HG03097 (cell line): ENCODE measurements around the gene EIF1AD.
"Not testable (repeated sequence)": the region's sequence is repeated elsewhere in the genome, so short reads cannot be mapped to it uniquely, and the experiment has no call there.

ENCODE experiments used
- ATAC-seq: cut with Tn5 transposase; IDR thresholded peaks from one replicate; pipeline ENCODE4 v1.9.1; 2021; ENCODE audit not compliant: unreplicated experiment, low FRiP score

The EIF1AD gene

DNA sequence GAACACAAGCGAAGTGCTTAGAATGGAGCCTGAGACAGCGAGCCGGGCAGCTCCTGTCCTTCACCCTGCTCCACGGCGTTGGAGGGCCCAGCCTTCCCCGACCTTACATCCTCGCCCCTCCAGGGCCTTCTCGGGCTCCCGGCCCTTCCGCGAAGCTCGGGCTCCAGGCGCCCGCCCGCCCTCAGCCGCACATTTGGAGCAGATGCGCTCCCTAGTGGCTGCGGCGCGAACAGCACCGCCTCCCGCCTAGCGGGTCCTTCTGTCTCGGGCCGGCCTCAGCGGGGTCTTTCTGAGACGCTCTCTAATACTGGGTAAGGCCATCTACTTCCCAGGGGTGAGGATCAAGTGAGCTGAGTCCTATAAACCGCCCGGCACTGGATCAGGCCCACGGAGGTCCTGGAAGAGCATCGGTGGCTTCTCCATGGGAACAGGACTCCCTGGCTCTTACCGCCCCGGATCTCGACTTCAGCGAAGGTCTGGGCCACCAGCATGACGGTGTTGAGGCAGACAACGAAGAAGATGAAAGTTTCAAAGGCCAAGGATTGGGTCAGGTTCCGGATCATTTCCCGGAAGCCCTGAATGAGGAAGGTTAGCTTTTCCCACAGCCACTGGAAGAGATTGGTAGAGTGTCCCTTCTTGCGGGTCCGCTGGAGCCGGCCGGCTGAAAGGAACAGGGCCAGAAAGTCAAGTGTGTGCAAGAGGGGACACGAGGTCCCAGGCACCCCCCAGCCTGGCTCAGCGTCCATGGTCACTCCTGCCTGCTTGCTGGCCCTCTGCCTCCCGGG is 20.6 kb upstream of the EIF1AD start:
- ATAC-seq, result no peak

DNA sequence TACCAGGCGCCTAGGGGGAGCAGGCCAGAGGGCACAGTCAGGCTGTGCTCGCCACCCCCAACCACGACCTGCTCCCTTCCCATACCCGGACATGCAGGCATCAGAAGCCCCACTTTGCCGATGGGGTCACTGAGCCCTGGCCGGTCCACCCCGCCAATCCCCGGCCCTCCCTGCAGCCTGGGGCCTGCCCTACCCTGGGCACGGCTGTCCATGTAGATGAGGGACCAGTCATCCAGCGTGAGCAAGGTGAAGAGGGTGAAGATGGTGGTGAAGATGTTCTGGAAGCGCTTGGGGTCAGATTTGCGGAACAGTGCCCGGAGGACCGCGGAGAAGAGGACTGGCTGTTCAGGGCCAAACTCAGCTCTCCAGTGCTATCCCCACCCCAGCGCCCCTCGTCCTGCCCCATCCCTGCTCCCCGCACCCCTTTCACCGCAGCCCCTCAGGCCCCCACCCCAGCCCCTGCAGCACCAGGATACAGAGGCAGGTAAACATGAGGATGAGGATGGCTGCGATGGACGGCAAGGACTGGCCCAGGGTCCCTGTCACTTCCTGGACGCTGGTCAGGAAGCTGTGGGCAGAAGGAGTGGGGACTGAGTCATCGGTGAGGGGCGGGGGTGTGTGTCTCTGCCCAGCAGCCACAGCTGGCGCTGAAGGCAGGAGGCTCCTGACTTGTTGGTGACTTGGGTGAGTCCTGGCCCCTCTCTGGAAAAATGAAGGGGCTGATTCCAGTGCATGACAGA is 18.8 kb upstream of the EIF1AD start:
- no peak for ATAC-seq

DNA sequence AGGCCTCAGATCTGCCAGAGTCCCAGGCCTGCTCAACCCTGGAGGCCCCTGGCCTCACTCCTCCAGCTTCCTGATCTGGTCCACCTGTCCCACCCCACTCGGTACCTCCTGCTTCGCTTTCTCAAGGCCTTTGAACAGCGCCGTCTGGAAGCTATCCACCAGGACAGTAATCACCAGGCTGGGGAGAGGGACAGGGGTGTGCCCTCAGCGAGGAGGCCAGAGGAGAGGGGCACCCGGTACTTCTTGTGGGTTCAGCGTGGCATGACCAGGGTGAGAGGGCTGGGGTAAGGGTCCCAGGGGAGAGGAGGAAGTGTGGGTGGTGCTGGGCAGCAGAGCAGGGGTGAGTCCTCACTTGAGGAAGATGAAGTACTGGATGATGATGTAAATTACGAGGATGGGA is 18.3 kb upstream of the EIF1AD start:
- ATAC-seq, result no peak

DNA sequence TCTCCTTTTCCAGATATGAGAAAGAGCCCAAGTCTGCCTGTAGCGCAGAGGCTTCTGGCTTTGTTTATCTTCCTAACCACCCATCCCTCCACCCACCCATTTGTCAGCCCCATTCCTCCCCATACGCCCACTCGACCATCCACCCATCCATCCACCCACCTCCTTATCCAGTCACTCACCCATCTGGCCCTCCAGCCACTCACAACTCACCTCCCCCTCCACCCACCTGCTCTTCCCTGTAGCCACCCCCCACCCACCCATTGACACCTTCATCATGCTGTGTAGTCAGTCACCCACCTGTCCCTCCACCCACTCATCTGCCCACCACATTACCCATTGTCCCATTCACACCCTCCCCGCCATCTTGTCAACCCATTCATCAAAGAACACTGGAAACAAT is 15.4 kb upstream of the EIF1AD start:
- no peak for ATAC-seq

DNA sequence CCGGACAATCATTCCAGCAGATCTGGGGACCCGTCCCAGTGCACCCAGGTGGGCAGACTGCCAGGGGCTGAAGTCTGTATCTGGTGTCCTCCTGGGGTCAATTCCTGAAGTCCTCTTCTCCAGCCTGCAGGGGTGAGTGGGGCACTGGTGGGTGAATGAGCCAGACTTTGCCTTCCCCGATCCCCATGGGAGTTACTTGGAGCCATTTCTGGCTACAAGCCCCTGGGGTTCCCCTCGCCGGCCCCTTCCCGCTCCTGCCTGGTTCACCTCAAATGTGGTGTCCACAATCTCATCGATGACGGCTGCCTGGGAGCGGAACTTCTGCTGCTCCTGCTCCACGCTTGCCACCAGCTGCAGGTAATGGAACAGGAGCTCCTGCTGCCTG is 14.8 kb upstream of the EIF1AD start:
- ATAC-seq, result no peak

DNA sequence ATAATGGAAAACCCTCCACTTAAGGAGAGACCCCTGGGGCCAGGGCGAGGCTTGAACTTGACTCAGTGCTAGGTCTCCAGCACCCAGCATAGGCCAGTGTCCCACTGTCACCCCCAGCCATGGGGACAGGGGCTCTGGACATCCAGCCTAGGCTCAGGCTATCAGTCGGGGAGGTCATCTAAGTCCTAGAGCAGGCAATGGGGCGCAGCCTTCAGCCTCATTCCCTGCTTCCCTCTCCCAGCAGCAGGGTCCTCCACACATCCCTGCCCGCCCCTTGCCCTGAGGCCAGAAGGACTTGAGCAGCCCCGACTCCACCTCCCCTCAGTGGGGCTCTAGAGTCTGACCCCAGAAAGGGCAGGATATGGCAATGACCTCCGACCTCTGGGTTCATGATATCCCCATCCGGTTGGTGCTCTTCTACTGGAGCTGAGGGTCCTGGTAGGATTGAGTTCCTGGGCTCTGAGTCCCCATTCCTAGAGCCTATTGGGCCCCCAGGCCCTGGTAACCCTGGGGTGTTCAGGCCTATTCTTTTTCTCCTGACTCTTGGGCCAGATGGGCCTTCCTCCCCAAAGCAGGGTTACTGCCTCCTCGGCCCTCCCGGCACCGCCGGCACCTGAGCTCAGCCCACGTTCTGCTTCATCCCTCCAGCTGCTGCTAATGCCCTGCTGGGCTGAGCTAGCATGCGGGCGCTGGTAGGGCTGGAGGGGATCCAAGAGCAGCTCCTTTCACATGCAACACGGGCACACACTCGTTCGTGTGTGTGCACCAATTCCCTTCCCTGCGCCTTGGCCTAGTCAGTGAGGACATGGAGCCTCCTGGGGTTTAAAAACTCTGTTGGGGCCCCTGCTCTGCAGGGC is 14.2 kb upstream of the EIF1AD start:
- no peak for ATAC-seq

DNA sequence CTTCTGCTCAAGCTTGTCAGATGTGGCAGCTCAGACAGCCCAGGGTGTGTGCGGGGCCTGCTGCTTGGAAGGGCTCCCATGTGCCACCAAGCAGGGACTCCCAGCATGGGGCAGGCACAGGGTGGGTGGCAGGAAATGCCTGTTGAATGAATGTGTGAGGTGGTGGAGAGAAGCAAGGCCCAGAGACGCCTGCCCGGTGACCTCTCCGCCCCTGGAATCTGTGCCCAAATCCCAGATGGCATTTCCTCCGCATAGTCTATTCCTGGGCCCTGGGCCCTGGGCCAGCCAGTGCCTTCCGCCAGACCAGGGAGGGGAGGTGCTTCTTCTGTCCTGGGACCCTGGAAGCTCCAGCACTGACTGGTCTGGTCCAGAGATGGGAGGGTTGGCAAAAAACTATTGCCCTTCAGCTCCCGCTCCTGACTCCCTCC is 13.5 kb upstream of the EIF1AD start:
- no peak for ATAC-seq

DNA sequence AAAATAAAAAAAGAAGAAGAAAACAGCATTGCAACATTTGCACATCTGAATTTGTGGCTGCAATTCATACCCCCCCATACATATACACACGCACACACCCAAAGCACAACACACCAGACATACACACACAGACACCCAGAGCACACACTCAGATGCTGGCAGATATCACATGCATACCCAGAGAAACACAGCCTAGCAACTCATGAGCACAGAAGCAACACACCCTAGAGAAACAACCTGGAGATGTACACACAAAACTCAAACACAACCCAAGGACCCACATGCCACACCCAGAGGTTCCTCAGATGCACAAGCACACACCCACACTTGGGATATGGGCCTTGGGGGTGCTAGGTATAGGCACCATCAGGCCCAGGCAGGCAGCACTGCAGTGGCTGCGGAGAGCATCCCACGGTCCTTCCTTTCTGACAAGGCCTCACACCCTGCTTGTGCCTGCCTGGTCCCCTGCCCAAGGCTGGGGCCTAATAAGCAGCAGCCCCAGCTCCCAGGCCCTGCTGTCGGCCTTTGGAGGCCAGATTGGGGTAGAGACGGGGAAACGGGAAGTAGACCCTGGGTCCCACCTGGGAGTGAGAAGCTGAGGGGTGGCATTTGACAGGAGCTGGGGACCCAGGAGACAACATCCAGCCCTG is 13.0 kb upstream of the EIF1AD start:
- ATAC-seq, result no peak

DNA sequence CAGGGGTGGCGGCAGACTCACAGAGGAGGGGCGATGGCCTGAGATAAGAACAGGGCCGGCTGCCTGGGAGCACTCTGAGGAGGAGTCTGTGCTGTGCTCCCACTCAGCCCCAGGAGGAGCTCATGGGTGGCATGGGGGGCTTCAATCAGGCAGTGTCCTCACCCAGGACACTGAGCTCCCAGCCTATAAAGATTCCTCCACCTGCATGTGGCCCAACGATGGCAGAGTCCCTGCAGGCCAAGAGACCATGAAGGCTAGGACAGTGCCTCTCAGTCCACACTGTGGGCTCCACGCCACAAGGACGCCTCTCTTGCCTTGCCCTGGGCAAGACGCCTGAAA is 11.8 kb upstream of the EIF1AD start:
- ATAC-seq, result no peak

DNA sequence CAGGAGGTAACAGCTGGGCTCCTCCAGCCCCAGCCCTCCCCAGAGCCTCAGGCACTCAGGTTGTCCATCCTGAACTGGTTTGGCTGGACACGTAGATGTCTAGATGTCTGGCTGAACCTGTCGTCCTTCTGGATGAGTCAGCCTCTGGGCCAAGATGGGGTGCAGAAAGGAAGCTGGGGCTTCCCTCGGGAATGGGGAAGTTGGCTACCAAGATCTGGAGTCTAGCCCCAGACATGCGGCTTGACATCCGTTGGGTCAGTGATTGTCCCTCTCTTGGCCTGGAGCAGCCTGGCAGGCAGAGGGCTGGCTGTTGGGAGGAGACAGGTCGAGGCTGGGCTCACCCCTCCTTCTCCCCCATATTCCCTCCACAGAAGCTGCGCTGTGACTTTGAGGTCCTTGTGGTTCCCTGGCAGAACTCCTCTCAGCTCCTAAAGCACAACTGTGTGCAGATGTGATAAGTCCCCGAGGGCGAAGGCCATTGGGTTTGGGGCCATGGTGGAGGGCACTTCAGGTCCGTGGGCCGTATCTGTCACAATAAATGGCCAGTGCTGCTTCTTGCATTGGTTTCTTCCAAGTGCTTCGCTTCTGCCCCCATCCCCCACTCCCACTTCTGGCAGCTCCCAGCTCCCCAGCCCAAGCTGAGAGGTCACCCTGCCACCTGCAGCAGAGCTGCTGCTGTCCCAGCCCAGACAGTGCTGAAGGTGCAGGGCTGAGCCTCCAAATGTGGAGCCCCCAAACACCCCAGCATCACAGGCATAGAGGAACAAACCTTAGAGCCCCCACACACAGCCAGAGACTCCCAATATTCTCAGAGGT is 11.2 kb upstream of the EIF1AD start:
- no peak for ATAC-seq

DNA sequence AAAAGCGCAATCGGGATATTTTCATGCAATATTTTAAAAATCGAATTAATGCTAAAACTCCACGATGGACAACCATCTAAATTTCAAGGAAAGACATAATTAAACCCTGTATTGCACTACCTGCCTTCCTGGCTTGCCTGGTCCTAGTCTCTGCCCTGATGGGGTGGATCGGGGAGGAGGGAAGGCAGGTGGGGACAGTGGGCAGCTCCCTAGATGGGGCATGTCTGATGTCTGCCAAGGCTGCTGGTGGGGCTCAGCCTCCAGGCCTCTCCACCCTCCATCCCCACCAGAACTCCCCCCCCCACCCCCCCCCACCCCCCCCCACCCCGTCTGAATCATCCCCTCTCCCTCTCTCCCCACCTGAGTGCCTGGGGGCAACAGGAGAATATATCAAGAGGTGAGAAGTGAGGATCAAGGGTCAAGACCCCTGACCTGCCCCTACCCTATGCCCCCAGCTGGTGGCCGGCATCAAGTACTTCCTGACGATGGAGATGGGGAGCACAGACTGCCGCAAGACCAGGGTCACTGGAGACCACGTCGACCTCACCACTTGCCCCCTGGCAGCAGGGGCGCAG is 10.5 kb upstream of the EIF1AD start:
- no peak for ATAC-seq

DNA sequence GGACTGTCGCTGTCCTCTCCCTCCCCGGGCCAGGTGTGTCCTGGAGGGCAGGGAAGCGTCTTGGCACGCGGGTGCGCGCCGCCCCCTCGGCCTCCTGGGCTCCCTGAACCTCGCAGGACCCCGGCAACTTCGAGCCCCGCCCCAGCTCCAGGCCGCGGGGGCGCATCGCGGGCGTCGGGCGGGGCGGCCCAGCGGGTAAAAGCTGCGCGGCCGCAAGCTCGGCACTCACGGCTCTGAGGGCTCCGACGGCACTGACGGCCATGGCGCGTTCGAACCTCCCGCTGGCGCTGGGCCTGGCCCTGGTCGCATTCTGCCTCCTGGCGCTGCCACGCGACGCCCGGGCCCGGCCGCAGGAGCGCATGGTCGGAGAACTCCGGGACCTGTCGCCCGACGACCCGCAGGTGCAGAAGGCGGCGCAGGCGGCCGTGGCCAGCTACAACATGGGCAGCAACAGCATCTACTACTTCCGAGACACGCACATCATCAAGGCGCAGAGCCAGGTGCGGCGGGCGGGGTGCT is 9.9 kb upstream of the EIF1AD start, which contains the start of gene CST6:
TSS of gene CST6 (plus strand) at position 224 of the 519 bp plus-strand sequence. CDS start at position 261, 37 bp downstream.
- ATAC-seq, result no peak

DNA sequence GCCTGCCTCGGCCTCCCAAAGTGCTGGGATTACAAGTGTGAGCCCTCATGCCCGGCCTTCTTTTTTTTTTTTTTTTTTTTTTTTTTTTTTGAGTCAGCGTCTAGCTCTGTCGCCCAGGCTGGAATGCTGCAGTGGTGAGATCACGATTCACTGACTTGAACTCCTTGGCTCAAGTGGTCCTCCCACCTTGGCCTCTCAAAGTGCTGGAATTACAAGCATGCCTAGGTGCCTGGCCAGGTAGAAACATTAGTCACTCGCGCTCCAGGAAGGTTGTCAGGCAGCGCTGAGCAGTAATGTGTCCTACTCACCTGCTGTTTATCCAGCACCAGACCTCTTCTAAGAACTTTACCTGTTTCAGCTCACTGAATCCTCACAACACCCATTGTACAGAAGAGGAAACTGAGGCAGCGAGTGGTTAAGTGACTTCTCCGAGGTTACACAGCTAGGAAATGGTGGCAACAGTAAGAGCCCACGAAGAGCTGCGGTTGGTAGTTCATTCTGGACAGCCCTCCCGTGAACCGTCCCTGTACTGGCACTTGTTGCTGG is 9.4 kb upstream of the EIF1AD start:
- no peak for ATAC-seq

DNA sequence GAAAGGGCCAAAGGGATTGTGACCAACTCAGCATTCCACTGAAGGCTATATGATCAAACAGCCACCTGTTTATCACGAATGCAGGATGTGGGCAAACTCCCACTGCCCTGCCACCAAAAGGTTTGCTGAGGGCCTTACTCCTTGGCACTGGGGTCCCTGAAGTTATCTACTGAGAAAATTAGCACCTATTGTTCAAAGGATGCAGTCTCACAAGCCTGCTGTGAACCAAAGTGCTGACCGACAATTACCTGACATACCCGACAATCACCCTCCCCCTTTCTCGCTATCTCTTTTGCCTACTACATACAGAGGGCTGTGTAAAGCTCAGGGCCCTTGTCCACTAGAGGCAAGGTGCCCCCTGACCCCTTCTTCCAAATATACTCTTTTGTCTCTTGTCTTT is 8.1 kb upstream of the EIF1AD start:
- ATAC-seq, result not testable (repeated sequence)

DNA sequence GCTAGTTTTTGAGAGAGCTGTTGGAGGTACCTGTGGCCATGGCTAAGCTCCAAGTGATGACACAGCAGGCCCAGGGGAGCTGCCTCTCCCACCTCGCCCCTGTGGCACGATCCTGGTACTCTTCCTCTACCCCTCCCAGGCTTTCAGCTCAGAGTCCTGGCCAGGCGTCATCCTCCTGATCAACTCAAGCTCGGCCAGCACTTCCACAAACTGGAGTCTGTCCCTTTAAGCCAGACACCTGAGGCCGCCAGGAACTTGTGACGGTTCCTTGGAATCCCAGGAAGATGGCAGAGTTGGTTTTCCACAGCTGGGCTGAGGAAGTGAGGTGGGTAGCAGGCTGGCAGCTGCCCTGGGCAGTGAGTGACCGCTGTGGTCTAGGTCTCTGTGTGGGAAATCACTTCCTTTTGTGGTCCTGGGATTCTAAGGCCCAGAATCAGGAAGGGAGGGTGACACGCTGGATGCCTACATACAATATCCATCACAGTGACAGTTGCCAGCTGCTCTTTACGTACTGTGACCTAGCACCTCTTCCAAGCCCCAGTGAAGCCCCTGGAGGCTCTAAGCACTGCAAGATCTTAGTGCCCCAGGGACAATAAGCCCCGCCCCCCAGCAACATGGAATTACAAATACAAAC is 6.6 kb upstream of the EIF1AD start:
- no peak for ATAC-seq

DNA sequence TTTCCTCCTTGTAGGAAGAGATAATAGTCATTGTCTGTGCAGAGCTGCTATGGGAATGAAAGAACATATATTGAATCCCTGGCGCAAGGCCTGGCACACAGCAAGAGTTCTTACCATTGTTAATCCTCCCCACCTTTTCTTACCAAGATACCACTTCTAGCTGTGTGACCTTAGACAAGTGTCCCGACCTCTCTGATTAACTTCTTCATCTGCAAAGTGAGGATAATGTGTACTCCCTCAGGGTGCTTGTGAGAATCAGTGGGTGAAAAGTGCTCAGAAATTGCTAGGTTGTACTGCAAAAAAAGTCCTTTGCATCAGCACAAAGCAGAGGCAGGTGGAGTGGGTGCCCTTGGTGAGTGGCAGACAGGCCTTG is 6.1 kb upstream of the EIF1AD start:
- no peak for ATAC-seq

DNA sequence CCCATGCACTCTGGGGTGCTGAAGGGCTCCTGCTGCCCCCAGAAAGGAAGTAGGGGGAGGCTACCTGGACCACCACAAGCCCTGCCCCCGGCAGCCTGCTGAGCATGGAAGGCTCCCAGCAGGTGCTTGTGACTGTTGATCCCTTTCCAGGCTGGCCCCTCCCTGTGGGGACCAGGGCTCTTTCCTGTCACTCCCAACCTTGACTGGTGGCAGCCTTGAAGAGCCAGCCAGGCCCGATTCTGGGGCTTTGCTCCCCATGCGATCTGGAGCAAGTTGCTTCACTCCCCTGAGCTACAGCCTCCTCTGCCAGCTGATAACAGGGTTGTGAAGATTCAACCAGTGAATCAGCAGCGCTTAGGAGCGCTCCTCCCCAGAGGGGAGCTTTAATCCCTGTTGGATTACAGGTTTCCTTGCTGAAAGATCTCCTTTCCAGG is 5.3 kb upstream of the EIF1AD start:
- no peak for ATAC-seq

DNA sequence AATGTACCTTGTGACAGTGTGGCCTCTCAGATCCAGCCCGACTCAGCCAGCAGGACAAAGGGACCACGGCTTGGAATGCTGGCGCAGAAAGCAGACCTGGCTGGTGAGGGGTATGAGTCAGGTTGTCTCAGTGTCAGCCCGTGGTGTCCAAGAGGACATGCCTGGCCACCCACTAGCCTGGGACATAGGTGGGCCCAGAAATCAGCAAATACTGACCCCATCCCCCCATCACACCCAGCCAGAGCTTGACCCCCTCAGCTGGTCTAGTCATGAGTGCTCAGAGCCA is 4.9 kb upstream of the EIF1AD start:
- ATAC-seq, result no peak
